ENCODE measurements around the gene TMEM41B. TPM values are rescaled to one million over a fixed set of nuclear protein-coding genes. Genes with fewer than 3 reads are reported as not detected.
A peak's percentile ranks its signal among the peaks of the same experiment; 100 is the strongest.
"Not testable (repeated sequence)": the region's sequence is repeated elsewhere in the genome, so short reads cannot be mapped to it uniquely, and the experiment has no call there.

TMEM41B gene
- total RNA-seq, 4 donors from 2014 or later, result 26.0 to 31.2 (median 28.9) TPM

- no peaks in the 10 kb centered on the region for H3K36me3 ChIP-seq
- H3K4me3 ChIP-seq, result no peak overlapping the region
- TF ChIP-seq CTCF (IDR thresholded peaks at IDR 0.05), result no peak
- no peak for TF ChIP-seq POLR2A (IDR thresholded peaks at IDR 0.05)
- TF ChIP-seq EP300 (IDR thresholded peaks at IDR 0.05), result no peak
- no peak for DNase-seq (ENCODE audit: low spot score in 2 of 2)
- 86 to 90% methylated on average over 13 of the region's 13 CpGs for WGBS, 2 donors
- H3K27me3 ChIP-seq, result no peaks in the 10 kb centered on the region
- H3K27ac ChIP-seq, result peak overlapping the region in 2 of 4 donors; percentile 96 to 98
- H3K4me1 ChIP-seq, result peaks cover 0 to 31% (median 3%) of the 10 kb centered on the region in 4 donors
- no peaks in the 10 kb centered on the region for H3K9me3 ChIP-seq
Measured at GRCh38 chr11:9266132-9266736, 48.2 kb downstream of the TMEM41B start.

- Histone ChIP-seq H3K4me1 (peaks cover 0 to 38% (median 8%) of the 10 kb centered on the region in 4 donors), H3K9me3 (no peaks in the 10 kb centered on the region), H3K27me3 (no peaks in the 10 kb centered on the region), H3K4me3 (peak within 1 kb of the TSS; percentile 88 to 96 (median 91)), H3K36me3 (no peaks in the 10 kb centered on the region), H3K27ac (peak within 1 kb of the TSS; percentile 94 to 98 (median 96))
- TF ChIP-seq POLR2A (IDR thresholded peaks at IDR 0.05) (peak; percentile 82 to 89), CTCF (IDR thresholded peaks at IDR 0.05) (no peak), EP300 (IDR thresholded peaks at IDR 0.05) (peak in 1 of 2 donors; percentile 81)
- WGBS, 2 donors, result 8 to 35% methylated on average over 13 to 62 of the region's 63 CpGs
- peak; percentile 53 to 61 for DNase-seq (ENCODE audit: low spot score in 2 of 2)
Measured at GRCh38 chr11:9265211-9266131, 48.9 kb downstream of the TMEM41B start, which contains the start of gene DENND5A. Gene DENND5A, minus strand, starts transcription at chr11:9265350. Its CDS starts 281 bp downstream, at chr11:9265069.

GRCh38 chr11:9264316-9265210, 49.8 kb downstream of the TMEM41B start:
- 0% methylated on average over 28 to 69 of the region's 76 CpGs for WGBS, 2 donors
- Histone ChIP-seq H3K27me3 (no peaks in the 10 kb centered on the region), H3K4me3 (peak overlapping the region; percentile 88 to 96 (median 91)), H3K36me3 (no peaks in the 10 kb centered on the region), H3K4me1 (peaks cover 0 to 47% (median 11%) of the 10 kb centered on the region in 4 donors), H3K9me3 (no peaks in the 10 kb centered on the region), H3K27ac (peak overlapping the region; percentile 94 to 98 (median 96))
- DNase-seq (ENCODE audit: low spot score in 2 of 2), result peak; percentile 33 to 69
- TF ChIP-seq CTCF (IDR thresholded peaks at IDR 0.05) (no peak), POLR2A (IDR thresholded peaks at IDR 0.05) (peak in 1 of 2 donors; percentile 38), EP300 (IDR thresholded peaks at IDR 0.05) (peak in 1 of 2 donors; percentile 81)

- 6 to 8% methylated on average over 9 of the region's 9 CpGs for WGBS, 2 donors
- TF ChIP-seq CTCF (IDR thresholded peaks at IDR 0.05) (no peak), EP300 (IDR thresholded peaks at IDR 0.05) (no peak), POLR2A (IDR thresholded peaks at IDR 0.05) (no peak)
Measured at GRCh38 chr11:9263840-9264315, 50.5 kb downstream of the TMEM41B start.

GRCh38 chr11:9260838-9261146, 53.6 kb downstream of the TMEM41B start:
- not testable (repeated sequence) for H3K27me3 ChIP-seq; H3K4me3 ChIP-seq; DNase-seq (ENCODE audit: low spot score in 2 of 2); H3K27ac ChIP-seq; H3K36me3 ChIP-seq; H3K9me3 ChIP-seq
- 77% methylated on average over 2 of the region's 2 CpGs for WGBS, 2 donors
- H3K4me1 ChIP-seq, result peaks cover 0 to 54% (median 12%) of the 10 kb centered on the region in 4 donors

More at GRCh38 chr11:9263840-9264315, 50.5 kb downstream of the TMEM41B start:
- peak overlapping the region; percentile 94 to 98 (median 96) for H3K27ac ChIP-seq
- H3K4me3 ChIP-seq, result peak overlapping the region; percentile 88 to 96 (median 91)
- DNase-seq (ENCODE audit: low spot score in 2 of 2), result no peak
- no peaks in the 10 kb centered on the region for H3K36me3 ChIP-seq
- no peaks in the 10 kb centered on the region for H3K27me3 ChIP-seq
- H3K9me3 ChIP-seq, result no peaks in the 10 kb centered on the region
- H3K4me1 ChIP-seq, result peaks cover 0 to 53% (median 12%) of the 10 kb centered on the region in 4 donors

All from tibial nerve (tissue), 4 donors.